ENCODE data around the gene UQCRHL.
"Not testable (repeated sequence)": the region's sequence is repeated elsewhere in the genome, so short reads cannot be mapped to it uniquely, and the experiment has no call there.

Gene UQCRHL

DNA sequence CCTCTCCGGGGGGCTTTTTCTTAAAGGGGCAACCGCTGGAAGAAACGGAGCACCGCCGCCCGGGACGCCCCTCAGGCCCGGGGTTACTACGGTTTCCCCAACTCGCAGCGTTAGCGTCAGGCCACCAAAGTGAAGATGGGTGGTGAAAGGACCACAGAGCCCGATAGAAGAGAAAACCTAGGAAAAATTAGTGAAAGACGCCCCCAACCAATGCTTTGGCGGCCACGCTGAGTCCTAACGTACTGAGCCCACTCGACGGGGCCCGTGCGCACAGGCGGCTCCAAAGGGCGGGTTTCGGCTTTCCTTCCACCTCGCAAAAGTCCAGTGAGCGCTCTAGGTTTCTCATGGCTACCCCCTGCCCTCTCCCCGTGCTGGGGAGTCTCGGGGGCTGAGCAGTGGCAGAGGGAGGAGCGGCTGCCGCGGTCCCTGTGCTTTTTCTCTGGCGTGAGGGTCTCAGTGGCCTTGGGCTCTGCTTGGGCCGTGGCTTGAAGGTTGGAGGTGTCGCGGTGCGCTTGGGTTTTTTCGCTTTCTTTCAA, 27.8 kb upstream of the UQCRHL start:
- TF ChIP-seq, protein P1, sequence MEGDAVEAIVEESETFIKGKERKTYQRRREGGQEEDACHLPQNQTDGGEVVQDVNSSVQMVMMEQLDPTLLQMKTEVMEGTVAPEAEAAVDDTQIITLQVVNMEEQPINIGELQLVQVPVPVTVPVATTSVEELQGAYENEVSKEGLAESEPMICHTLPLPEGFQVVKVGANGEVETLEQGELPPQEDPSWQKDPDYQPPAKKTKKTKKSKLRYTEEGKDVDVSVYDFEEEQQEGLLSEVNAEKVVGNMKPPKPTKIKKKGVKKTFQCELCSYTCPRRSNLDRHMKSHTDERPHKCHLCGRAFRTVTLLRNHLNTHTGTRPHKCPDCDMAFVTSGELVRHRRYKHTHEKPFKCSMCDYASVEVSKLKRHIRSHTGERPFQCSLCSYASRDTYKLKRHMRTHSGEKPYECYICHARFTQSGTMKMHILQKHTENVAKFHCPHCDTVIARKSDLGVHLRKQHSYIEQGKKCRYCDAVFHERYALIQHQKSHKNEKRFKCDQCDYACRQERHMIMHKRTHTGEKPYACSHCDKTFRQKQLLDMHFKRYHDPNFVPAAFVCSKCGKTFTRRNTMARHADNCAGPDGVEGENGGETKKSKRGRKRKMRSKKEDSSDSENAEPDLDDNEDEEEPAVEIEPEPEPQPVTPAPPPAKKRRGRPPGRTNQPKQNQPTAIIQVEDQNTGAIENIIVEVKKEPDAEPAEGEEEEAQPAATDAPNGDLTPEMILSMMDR (IDR thresholded peaks at IDR 0.05; ENCODE audit: low read depth, low read length), result no peak
- peak overlapping the region; percentile 87 for H3K4me3 ChIP-seq (ENCODE audit: low read depth, low read length)
- no peak for DNase-seq (ENCODE audit: low read depth, low spot score)
- in situ Hi-C loops (cut with HindIII; ENCODE audit: low sequenced_read_pairs), result no loop called here

DNA sequence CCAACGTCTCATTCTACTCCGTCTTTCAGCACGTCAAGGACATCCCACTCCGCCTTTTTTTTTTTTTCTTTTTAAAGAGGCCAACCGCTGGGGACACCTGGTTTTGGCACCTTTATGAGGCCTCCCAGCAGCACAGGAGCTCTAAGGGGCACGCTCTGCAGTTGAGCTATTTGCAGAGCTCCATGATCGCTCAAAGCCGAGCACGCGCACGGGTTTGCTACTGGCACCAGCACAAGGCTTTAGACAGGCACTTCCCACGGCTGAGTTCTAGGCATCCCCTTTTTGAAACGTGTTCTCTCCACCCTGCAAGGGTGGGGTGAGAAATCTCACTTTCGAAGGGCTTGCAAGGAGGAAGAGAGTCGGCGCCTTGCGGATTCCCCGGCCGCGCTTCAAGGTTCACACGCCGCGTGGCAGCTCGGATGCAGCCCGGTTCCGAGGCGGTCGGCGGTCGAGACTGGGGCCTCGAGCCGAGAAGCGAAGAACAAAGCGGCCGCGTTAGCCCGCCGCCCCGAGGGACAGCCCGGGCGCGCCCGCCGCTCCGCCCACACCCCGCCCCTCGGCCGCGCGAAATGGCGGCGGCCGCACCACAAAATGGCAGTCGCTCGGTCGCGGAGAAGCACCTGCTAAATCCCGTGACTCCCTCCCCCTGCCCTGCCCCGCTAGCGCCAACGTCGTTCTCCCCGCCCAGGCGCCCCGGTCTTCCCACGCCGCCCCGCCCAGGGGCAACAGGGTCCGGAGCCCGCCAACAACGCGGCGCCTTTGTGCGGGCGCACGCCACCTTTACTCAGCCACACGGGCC, 27.2 kb upstream of the UQCRHL start:
- peak; percentile 93 for DNase-seq (ENCODE audit: low read depth, low spot score)
- H3K4me3 ChIP-seq (ENCODE audit: low read depth, low read length), result peak overlapping the region; percentile 87
- TF ChIP-seq, protein P1 (IDR thresholded peaks at IDR 0.05; ENCODE audit: low read depth, low read length), result no peak
- in situ Hi-C loops (cut with HindIII; ENCODE audit: low sequenced_read_pairs), result no loop called here

DNA sequence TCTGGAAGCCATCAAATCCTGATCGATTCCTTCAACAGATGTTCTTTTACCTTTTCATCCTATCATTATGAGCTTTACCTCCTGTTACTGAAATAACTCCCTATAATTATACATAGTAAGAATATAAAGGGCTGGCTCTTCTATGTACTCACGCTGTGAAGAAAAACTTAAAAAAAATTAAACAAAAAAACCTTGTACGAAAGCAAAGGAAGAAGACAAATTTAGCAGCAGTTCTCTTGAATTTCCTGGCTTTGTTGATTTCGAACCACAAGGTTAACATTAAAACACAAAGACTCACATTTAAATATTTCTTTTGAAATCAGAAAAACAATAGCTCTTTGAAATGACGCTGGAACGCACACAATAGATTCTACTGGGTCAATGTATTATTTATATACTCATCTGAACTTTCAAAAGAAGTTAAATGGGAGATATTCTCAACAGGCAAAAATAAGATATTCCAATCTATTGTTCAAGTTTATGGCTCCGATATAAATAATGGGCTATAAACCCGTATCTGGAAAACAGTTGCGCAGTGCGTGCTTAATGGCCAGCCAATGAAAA, 26.5 kb upstream of the UQCRHL start:
- in situ Hi-C loops (cut with HindIII; ENCODE audit: low sequenced_read_pairs), result no loop called here
- TF ChIP-seq, protein P1 (IDR thresholded peaks at IDR 0.05; ENCODE audit: low read depth, low read length), result no peak
- DNase-seq (ENCODE audit: low read depth, low spot score), result no peak
- peak overlapping the region; percentile 87 for H3K4me3 ChIP-seq (ENCODE audit: low read depth, low read length)

DNA sequence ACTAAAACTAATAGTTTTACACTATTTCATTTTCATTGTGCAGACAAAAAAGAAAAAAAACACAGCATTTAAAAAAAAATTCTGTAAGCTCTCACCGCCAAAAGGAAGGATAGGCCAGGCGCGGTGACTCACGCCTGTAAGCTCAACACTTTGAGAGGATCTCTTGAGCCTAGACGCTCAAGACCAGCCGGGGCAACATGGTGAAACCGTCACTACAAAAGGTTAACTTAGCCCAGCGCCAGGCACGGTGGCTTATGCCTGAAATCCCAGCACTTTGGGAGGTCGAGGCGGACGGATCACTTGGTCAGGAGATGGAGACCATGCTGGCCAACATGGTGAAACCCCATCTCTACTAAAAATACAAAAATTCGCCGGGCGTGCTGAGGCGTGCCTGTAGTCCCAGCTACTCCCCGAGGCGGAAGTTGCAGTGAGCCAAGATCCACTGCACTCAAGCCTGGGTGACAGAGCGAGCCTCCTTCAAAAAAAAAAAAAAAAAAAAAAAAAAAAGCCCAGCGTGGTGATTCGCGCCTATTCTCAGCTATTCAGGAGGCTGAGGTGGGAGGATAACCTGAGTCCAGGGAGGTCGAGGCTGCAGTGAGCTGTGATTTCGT, 25.7 kb upstream of the UQCRHL start:
- H3K4me3 ChIP-seq (ENCODE audit: low read depth, low read length), result peak overlapping the region; percentile 87
- DNase-seq (ENCODE audit: low read depth, low spot score), result no peak
- in situ Hi-C loops (cut with HindIII; ENCODE audit: low sequenced_read_pairs), result no loop called here
- TF ChIP-seq, protein P1 (IDR thresholded peaks at IDR 0.05; ENCODE audit: low read depth, low read length), result no peak

DNA sequence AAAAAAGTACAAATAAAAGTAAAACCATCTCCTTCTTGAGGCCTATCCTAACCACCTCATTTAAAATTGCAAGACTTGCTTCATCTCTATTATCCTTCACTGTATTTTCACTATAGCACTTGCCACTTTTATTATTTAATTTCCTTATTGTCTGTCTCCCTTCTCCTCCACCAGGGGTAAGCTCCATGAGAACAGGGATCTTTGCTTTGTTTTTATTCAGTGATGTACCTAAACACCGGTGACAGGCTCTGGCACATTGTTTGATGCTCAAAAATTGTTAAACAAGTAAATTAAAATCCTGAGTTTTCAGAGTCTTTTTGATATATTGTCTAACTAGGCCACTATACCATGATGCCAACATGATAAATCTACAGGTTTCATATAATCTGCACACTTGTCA, 22.8 kb upstream of the UQCRHL start:
- no peak overlapping the region for H3K4me3 ChIP-seq (ENCODE audit: low read depth, low read length)
- in situ Hi-C loops (cut with HindIII; ENCODE audit: low sequenced_read_pairs), result no loop called here
- TF ChIP-seq, protein P1 (IDR thresholded peaks at IDR 0.05; ENCODE audit: low read depth, low read length), result no peak
- no peak for DNase-seq (ENCODE audit: low read depth, low spot score)

DNA sequence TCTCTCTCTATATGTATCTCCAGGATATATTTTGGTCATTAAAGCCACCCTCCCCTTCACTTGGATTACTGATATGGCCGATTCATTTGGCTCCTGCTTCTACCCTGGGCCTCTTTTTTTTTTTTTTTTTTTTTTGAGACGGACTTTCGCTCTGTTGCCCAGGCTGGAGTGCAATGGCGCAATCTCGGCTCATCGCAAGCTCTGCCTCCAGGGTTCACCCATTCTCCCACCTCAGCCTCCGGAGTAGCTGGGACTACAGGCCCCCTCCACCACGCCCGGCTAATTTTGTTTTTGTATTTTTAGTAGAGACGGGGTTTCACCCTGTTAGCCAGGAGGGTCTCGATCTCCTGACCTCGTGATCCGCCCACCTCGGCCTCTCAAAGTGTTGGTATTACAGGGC, 21.5 kb upstream of the UQCRHL start:
- DNase-seq (ENCODE audit: low read depth, low spot score); H3K4me3 ChIP-seq (ENCODE audit: low read depth, low read length); in situ Hi-C loops (cut with HindIII; ENCODE audit: low sequenced_read_pairs): not testable (repeated sequence)

DNA sequence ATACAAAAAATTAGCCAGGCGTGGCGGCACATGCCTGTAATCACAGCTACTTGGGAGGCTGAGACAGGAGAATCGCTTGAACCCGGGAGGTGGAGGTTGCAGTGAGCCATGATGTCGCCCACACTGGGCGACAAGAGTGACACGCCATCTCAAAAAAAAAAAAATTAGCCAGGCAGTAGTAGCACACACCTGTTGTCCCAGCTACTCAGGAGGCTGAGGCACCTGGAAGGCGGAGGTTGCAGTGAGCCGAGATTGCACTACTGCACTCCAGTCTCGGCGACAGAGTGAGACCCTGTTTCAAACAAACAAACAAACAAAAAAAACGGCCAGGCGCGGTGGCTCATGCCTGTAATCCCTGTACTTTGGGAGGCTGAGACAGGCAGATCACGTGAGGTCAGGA, 20.1 kb upstream of the UQCRHL start:
- H3K4me3 ChIP-seq (ENCODE audit: low read depth, low read length); DNase-seq (ENCODE audit: low read depth, low spot score); in situ Hi-C loops (cut with HindIII; ENCODE audit: low sequenced_read_pairs): not testable (repeated sequence)

Data from astrocyte of the spinal cord (primary cell).